ENCODE results near the gene FLRT2.

FLRT2 gene

GRCh38 chr14:85580536-85581140 is 50.7 kb downstream of the FLRT2 start:
- no peak for TF ChIP-seq CTCF (IDR thresholded peaks at IDR 0.05; ENCODE audit: low read depth, low read length)
- H3K4me3 ChIP-seq (ENCODE audit: low read depth, low read length), result no peak overlapping the region

DNA sequence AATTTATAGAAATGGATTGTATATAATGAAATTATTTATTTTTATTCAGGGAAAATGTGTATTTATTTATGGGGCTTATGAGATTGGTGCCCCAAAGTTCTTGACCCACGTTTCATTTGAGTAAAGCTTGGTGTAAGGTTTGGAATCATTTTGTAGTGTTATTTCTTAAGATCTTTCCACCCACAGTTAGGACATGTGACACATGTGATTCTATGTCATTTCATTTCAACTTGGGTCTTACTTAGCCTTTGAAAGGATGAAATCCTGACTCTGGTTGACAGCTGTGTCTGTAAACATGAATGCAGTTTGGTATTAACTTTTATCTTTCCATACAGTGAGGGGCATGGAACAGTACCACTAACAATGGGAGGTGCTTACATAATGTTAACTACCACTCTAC is 51.7 kb downstream of the FLRT2 start:
- no peak overlapping the region for H3K4me3 ChIP-seq (ENCODE audit: low read depth, low read length)

DNA sequence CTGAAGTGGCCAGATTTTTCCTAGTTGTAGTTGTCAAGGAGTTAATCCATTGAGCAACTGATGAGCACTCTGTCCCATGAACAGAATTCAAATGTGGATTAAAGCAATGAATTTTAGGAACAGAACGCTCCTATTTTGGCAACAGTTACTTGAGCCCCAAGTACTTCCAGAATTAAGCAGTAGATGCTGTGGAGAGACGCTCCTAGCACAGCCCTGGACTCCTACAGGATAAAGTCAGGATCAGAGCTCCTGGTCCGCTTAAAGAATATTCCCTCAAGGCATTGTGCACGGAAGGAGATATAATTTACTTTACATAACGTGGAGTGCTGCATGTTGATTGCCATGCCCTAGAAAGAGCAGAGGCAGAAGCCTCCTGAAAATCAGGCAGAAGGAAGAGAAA is 53.4 kb downstream of the FLRT2 start:
- no peak for TF ChIP-seq CTCF (IDR thresholded peaks at IDR 0.05; ENCODE audit: low read depth, low read length)
- H3K4me3 ChIP-seq (ENCODE audit: low read depth, low read length), result no peak overlapping the region

More for the DNA sequence above, 51.7 kb downstream of the FLRT2 start:
- no peak for TF ChIP-seq CTCF (IDR thresholded peaks at IDR 0.05; ENCODE audit: low read depth, low read length)

- TF ChIP-seq CTCF (IDR thresholded peaks at IDR 0.05; ENCODE audit: low read depth, low read length), result no peak
- no peak overlapping the region for H3K4me3 ChIP-seq (ENCODE audit: low read depth, low read length)
These were observed 54.5 kb downstream of the FLRT2 start for GRCh38 chr14:85584481-85584880.

- TF ChIP-seq CTCF (IDR thresholded peaks at IDR 0.05; ENCODE audit: low read depth, low read length), result no peak
- no peak overlapping the region for H3K4me3 ChIP-seq (ENCODE audit: low read depth, low read length)
These were observed 57.3 kb downstream of the FLRT2 start for GRCh38 chr14:85587151-85587711.

GRCh38 chr14:85590784-85591183 is 60.8 kb downstream of the FLRT2 start:
- no peak for TF ChIP-seq CTCF (IDR thresholded peaks at IDR 0.05; ENCODE audit: low read depth, low read length)
- H3K4me3 ChIP-seq (ENCODE audit: low read depth, low read length), result no peak overlapping the region

DNA sequence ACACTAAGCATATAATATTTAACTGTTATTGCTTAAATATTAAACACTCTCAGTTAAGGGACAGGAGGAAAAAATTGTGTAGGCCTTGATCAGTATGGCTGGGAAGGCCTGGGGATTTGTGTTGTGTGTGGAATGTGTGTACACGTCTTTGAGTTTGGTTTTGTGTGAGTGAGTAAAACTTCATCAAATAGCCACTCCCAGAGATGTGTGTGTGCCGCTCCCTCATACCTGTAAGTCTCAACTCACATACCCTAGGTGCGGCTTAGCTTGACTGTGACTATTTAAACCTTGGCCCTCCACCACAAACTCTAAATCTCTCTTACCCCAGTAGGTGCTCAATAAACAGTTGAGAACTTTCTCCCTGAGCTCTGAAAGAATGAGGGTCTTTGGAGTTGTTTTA is 64.3 kb downstream of the FLRT2 start:
- TF ChIP-seq CTCF (IDR thresholded peaks at IDR 0.05; ENCODE audit: low read depth, low read length), result no peak
- H3K4me3 ChIP-seq (ENCODE audit: low read depth, low read length), result no peak overlapping the region
